Astrocyte of the spinal cord (primary cell): Measurements from ENCODE around the gene ABCC8.

Experiments used
- DNase-seq: peaks from one replicate; pipeline ENCODE4 v3.0.0; 2011; ENCODE audit warnings: low read depth, low spot score
- H3K4me3 ChIP-seq: 2 replicates; pipeline ENCODE4 v1.5.1; 2011; ENCODE audit warnings: low read depth, mild to moderate bottlenecking, low read length, moderate library complexity
- CTCF ChIP-seq: IDR thresholded peaks from 2 replicates; pipeline ENCODE4 v1.5.1; 2012; ENCODE audit warnings: low read depth, mild to moderate bottlenecking, low read length, inconsistent platforms
- in situ Hi-C: cut with HindIII; loops from 2 replicates; pipeline ENCODE4 v1.10.0; 2017; ENCODE audit warnings: low sequenced_read_pairs

Gene ABCC8

GRCh38 chr11:17418444-17419081 lies 58.1 kb downstream of the ABCC8 start:
- DNase-seq = no peak
- in situ Hi-C loops = no loop called here
- no peak overlapping the region for H3K4me3 ChIP-seq
- TF ChIP-seq CTCF = no peak

- in situ Hi-C loops = no loop called here
- TF ChIP-seq CTCF = no peak
- DNase-seq = no peak
- no peak overlapping the region for H3K4me3 ChIP-seq
Measured at GRCh38 chr11:17416492-17416891, 60.2 kb downstream of the ABCC8 start.

GRCh38 chr11:17415523-17416104 lies 61.0 kb downstream of the ABCC8 start:
- no peak for DNase-seq
- no peak for TF ChIP-seq CTCF
- H3K4me3 ChIP-seq = no peak overlapping the region
- in situ Hi-C loops = no loop called here

- DNase-seq = no peak
- TF ChIP-seq CTCF = no peak
- in situ Hi-C loops = no loop called here
- H3K4me3 ChIP-seq = no peak overlapping the region
Measured at GRCh38 chr11:17414992-17415391, 61.7 kb downstream of the ABCC8 start.

- TF ChIP-seq CTCF = no peak
- no peak for DNase-seq
- in situ Hi-C loops = no loop called here
Measured at GRCh38 chr11:17414317-17414737, 62.3 kb downstream of the ABCC8 start.

GRCh38 chr11:17413414-17414316 lies 63.0 kb downstream of the ABCC8 start:
- no peak for TF ChIP-seq CTCF
- no peak for DNase-seq
- in situ Hi-C loops = no loop called here
- H3K4me3 ChIP-seq = no peak overlapping the region

More at GRCh38 chr11:17414317-17414737, 62.3 kb downstream of the ABCC8 start:
- no peak overlapping the region for H3K4me3 ChIP-seq
